ENCODE measurements around the gene FBXO39.
"Not testable (repeated sequence)": the region's sequence is repeated elsewhere in the genome, so short reads cannot be mapped to it uniquely, and the experiment has no call there.

The FBXO39 gene

GRCh38 chr17:6775871-6776405, at the start of gene FBXO39:
FBXO39 (plus strand) TSS chr17:6776215; CDS start chr17:6779869, 3,654 bp downstream.
- DNase-seq (ENCODE audit: low read depth in 2 of 2): no peak

- DNase-seq (ENCODE audit: low read depth in 2 of 2): no peak
These were observed 46.5 kb upstream of the FBXO39 start for GRCh38 chr17:6729531-6729930.

GRCh38 chr17:6746665-6747064, 29.4 kb upstream of the FBXO39 start:
- DNase-seq (ENCODE audit: low read depth in 2 of 2): not testable (repeated sequence)

- no peak for DNase-seq (ENCODE audit: low read depth in 2 of 2)
These were observed 27.4 kb upstream of the FBXO39 start for GRCh38 chr17:6748617-6749016.

GRCh38 chr17:6749519-6749918, 26.5 kb upstream of the FBXO39 start:
- DNase-seq (ENCODE audit: low read depth in 2 of 2): no peak

- DNase-seq (ENCODE audit: low read depth in 2 of 2): no peak
These were observed 23.7 kb upstream of the FBXO39 start for GRCh38 chr17:6752068-6752909.

GRCh38 chr17:6753006-6753445, 23.0 kb upstream of the FBXO39 start:
- peak; percentile 27 to 51 for DNase-seq (ENCODE audit: low read depth in 2 of 2)

- no peak for DNase-seq (ENCODE audit: low read depth in 2 of 2)
These were observed 22.5 kb upstream of the FBXO39 start for GRCh38 chr17:6753546-6753945.

- no peak for DNase-seq (ENCODE audit: low read depth in 2 of 2)
These were observed 20.7 kb upstream of the FBXO39 start for GRCh38 chr17:6755281-6755680.

- peak; percentile 30 to 45 for DNase-seq (ENCODE audit: low read depth in 2 of 2)
These were observed 20.3 kb upstream of the FBXO39 start, which contains the start of gene XAF1 for GRCh38 chr17:6755731-6756184. XAF1 (plus strand) TSS chr17:6756046; CDS start chr17:6756079, 33 bp downstream.

- no peak for DNase-seq (ENCODE audit: low read depth in 2 of 2)
These were observed 19.5 kb upstream of the FBXO39 start for GRCh38 chr17:6756425-6757031.

GRCh38 chr17:6757747-6758146, 18.3 kb upstream of the FBXO39 start:
- DNase-seq (ENCODE audit: low read depth in 2 of 2): no peak

GRCh38 chr17:6761779-6762178, 14.2 kb upstream of the FBXO39 start:
- DNase-seq (ENCODE audit: low read depth in 2 of 2): no peak

GRCh38 chr17:6768447-6768846, 7.6 kb upstream of the FBXO39 start:
- no peak for DNase-seq (ENCODE audit: low read depth in 2 of 2)

GRCh38 chr17:6772016-6772415, 4.0 kb upstream of the FBXO39 start:
- DNase-seq (ENCODE audit: low read depth in 2 of 2): no peak

GRCh38 chr17:6774906-6775305, 1.1 kb upstream of the FBXO39 start:
- not testable (repeated sequence) for DNase-seq (ENCODE audit: low read depth in 2 of 2)

GRCh38 chr17:6779411-6779810, 3.4 kb downstream of the FBXO39 start:
- no peak for DNase-seq (ENCODE audit: low read depth in 2 of 2)

- DNase-seq (ENCODE audit: low read depth in 2 of 2): no peak
These were observed 4.0 kb downstream of the FBXO39 start for GRCh38 chr17:6780001-6780400.

GRCh38 chr17:6780886-6781285, 4.9 kb downstream of the FBXO39 start:
- no peak for DNase-seq (ENCODE audit: low read depth in 2 of 2)

- DNase-seq (ENCODE audit: low read depth in 2 of 2): no peak
These were observed 6.2 kb downstream of the FBXO39 start for GRCh38 chr17:6782244-6782643.

- DNase-seq (ENCODE audit: low read depth in 2 of 2): no peak
These were observed 10.6 kb downstream of the FBXO39 start for GRCh38 chr17:6786618-6787017.

GRCh38 chr17:6787081-6787693, 11.2 kb downstream of the FBXO39 start:
- no peak for DNase-seq (ENCODE audit: low read depth in 2 of 2)
